Gastrocnemius medialis (tissue), 4 donors: ENCODE measurements around the gene MOB1A. TPM values are rescaled to one million over a fixed set of nuclear protein-coding genes. Genes with fewer than 3 reads are reported as not detected.
"Not testable (repeated sequence)": the region's sequence is repeated elsewhere in the genome, so short reads cannot be mapped to it uniquely, and the experiment has no call there.

ENCODE experiments used
- ATAC-seq, 2 donors: fragments of 150-250 bp; one replicate each; pipeline ENCODE4 v1.9.1; 2016
- DNase-seq, 2 donors: peaks; one replicate each; pipeline ENCODE4 v3.0.0-alpha.2; 2019
- H3K27ac ChIP-seq, 4 donors: fragments of 200-600 bp; sonication (generic); 1 replicate in 1 of 4; 2 replicates in 3 of 4; pipeline ENCODE4 v1.5.1; 2016 to 2018; ENCODE audit warnings: mild to moderate bottlenecking in 2 of 4, moderate library complexity in 1 of 4
- H3K27me3 ChIP-seq, 3 donors: fragments of 200-600 bp; sonication (generic) in 2 of 3; 1 replicate in 1 of 3; 2 replicates in 2 of 3; pipeline versions ENCODE4 v1.5.1 to v1.6.0; 2016 to 2019; ENCODE audit warnings: mild to moderate bottlenecking in 1 of 3, moderate library complexity in 1 of 3
- H3K36me3 ChIP-seq, 2 donors: fragments of 200-600 bp; sonication (generic) in 1 of 2; one replicate each; pipeline ENCODE4 v1.5.1; 2017 to 2018
- H3K4me1 ChIP-seq, 2 donors: fragments of 200-600 bp; sonication (generic) in 1 of 2; one replicate each; pipeline ENCODE4 v1.5.1; 2016 to 2017; ENCODE audit warnings: mild to moderate bottlenecking in 2 of 2
- H3K4me3 ChIP-seq, 4 donors: fragments of 200-600 bp; sonication (generic) in 3 of 4; 1 replicate in 1 of 4; 2 replicates in 3 of 4; pipeline ENCODE4 v1.5.1; 2016 to 2019; ENCODE audit warnings: mild to moderate bottlenecking in 2 of 4
- H3K9me3 ChIP-seq, 3 donors: fragments of 200-600 bp; sonication (generic) in 2 of 3; 1 replicate in 1 of 3; 2 replicates in 2 of 3; pipeline ENCODE4 v1.5.1; 2016 to 2019
- POLR2A ChIP-seq, 2 donors: fragments of 450-650 bp; IDR thresholded peaks; one replicate each; pipeline ENCODE4 v1.6.1; 2017; ENCODE audit warnings: antibody characterized with exemption in 2 of 2, mild to moderate bottlenecking in 2 of 2, moderate library complexity in 2 of 2
- in situ Hi-C, 4 donors: fragments of 200-750 bp; cut with MboI; loops; one replicate each; pipeline versions ENCODE4 v1.15.0 to v1.8.0; 2017; ENCODE audit warnings: low sequenced_read_pairs in 4 of 4
- intact Hi-C: fragments of 100-400 bp; cut with DNase I; formaldehyde crosslinking; loops from one replicate; pipeline ENCODE4 v1.15.1; 2023; ENCODE audit warnings: low total_unique reads
- total RNA-seq, 4 donors: library from RNA; depleted of rRNA; stranded (reverse); fragments of >200 nt; gene quantifications; one replicate each; pipeline versions ENCODE4 v1.1.0 to v1.2.3, GENCODE V29; 2016
- TF ChIP-seq, protein P1 (sequence below), 5 experiments: fragments of 450-650 bp in 3 of 5; fragments of 200-600 bp in 2 of 5; sonication (generic) in 2 of 5; IDR thresholded peaks in 4 of 5; conservative IDR thresholded peaks in 1 of 5; 1 replicate in 4 of 5; 2 replicates in 1 of 5; pipeline ENCODE4 v1.5.1; 2016 to 2019; ENCODE audit warnings: antibody characterized with exemption in 5 of 5, mild to moderate bottlenecking in 3 of 5, moderate library complexity in 3 of 5

MOB1A gene
- total RNA-seq, 4 donors from 2014 or later = 19.9 to 44.3 (median 35.5) TPM

DNA sequence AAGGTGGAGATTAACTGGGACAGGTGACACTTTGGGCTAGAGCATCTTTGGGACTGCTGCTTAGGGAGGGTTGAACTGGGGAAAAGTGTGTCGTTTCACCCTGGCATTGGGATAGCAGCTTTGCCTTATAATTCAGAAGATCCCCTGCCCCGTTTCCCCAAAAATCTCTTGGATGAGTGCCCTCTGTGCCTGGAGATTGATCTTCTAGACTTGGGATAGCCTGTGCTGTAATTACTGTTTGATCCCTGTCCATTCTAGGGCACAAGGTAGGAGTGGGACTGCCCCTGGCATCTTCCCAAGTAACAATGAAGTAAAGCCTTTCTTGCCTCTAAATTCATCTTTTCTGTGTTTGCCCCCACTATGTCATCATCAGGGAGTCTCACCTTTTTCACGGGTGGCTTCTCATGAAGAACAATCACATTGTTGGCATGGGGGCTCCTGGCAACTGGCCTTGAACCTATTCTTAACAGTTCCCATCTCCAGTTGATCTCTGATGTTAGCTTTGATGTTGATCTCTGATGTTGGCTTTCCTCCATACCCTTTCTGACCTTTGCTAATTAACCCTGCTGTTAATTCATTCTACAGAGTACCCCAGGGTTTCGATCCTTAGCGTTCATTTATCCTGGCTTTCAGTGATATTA, 41.3 kb upstream of the MOB1A start:
- Histone ChIP-seq H3K4me1 (no peaks in the 10 kb centered on the region), H3K27ac (no peak overlapping the region), H3K4me3 (no peak overlapping the region), H3K27me3 (no peaks in the 10 kb centered on the region), H3K9me3 (no peaks in the 10 kb centered on the region), H3K36me3 (peaks cover 0 to 19% of the 10 kb centered on the region in 2 donors)
- intact Hi-C loops (no loop called here), in situ Hi-C loops (no loop called here)
- TF ChIP-seq, protein P1, sequence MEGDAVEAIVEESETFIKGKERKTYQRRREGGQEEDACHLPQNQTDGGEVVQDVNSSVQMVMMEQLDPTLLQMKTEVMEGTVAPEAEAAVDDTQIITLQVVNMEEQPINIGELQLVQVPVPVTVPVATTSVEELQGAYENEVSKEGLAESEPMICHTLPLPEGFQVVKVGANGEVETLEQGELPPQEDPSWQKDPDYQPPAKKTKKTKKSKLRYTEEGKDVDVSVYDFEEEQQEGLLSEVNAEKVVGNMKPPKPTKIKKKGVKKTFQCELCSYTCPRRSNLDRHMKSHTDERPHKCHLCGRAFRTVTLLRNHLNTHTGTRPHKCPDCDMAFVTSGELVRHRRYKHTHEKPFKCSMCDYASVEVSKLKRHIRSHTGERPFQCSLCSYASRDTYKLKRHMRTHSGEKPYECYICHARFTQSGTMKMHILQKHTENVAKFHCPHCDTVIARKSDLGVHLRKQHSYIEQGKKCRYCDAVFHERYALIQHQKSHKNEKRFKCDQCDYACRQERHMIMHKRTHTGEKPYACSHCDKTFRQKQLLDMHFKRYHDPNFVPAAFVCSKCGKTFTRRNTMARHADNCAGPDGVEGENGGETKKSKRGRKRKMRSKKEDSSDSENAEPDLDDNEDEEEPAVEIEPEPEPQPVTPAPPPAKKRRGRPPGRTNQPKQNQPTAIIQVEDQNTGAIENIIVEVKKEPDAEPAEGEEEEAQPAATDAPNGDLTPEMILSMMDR (IDR thresholded peaks at IDR 0.05 in 4 of 5, conservative IDR thresholded peaks at IDR 0.05 in 1 of 5) = no peak
- TF ChIP-seq POLR2A (IDR thresholded peaks at IDR 0.05) = no peak
- ATAC-seq (no peak), DNase-seq (no peak)

DNA sequence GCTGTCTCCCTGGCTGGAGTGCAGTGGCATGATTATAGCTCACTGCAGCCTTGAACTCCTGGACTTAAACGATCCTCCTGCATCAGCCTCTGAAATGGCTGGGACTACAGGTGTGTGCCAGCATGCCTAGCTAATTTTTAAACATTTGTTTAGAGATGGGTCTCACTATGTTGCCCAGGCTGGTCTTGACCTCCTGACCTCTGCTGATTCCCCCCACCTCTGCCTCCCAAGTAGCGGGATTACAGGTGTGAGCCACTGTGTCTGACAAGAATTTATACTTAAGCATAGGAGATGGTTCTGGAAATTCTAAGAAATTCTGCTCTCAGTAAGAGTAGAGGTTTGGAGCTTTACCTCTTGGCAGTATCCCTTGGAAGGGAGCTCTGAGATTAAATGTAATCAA, 38.0 kb upstream of the MOB1A start:
- H3K36me3 ChIP-seq = peaks cover 0 to 52% of the 10 kb centered on the region in 2 donors
- in situ Hi-C loops = no loop called here

DNA sequence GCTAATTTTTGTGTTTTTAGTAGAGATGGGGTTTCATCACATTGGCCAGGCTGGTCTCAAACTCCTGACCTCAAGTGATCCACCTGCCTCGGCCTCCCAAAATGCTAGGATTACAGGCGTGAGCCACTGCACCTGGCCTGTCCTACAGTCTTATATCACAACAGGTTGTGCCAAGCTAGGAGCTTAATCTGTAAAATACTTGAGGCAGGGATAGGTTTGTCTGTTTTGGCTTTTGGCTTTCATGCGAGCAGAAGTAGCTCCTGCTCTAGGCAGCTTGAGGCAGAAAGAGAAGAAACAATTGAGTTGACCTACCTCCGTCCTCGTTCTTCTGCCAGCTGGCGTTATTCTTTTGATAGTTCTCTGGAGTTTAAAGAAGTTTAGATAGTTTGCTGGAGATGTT, 37.1 kb upstream of the MOB1A start:
- intact Hi-C loops, DNase-seq, H3K9me3 ChIP-seq, H3K4me3 ChIP-seq, ATAC-seq, H3K4me1 ChIP-seq, H3K27me3 ChIP-seq, in situ Hi-C loops, H3K27ac ChIP-seq: not testable (repeated sequence)
- peaks cover 0 to 54% of the 10 kb centered on the region in 2 donors for H3K36me3 ChIP-seq

More for the DNA sequence above, 38.0 kb upstream of the MOB1A start:
- TF ChIP-seq POLR2A (IDR thresholded peaks at IDR 0.05) = no peak
- TF ChIP-seq, protein P1 (IDR thresholded peaks at IDR 0.05 in 4 of 5, conservative IDR thresholded peaks at IDR 0.05 in 1 of 5) = no peak
- Histone ChIP-seq H3K4me1 (no peaks in the 10 kb centered on the region), H3K27me3 (no peaks in the 10 kb centered on the region), H3K9me3 (no peaks in the 10 kb centered on the region), H3K4me3 (no peak overlapping the region), H3K27ac (no peak overlapping the region)
- DNase-seq = no peak
- intact Hi-C loops = no loop called here
- no peak for ATAC-seq

DNA sequence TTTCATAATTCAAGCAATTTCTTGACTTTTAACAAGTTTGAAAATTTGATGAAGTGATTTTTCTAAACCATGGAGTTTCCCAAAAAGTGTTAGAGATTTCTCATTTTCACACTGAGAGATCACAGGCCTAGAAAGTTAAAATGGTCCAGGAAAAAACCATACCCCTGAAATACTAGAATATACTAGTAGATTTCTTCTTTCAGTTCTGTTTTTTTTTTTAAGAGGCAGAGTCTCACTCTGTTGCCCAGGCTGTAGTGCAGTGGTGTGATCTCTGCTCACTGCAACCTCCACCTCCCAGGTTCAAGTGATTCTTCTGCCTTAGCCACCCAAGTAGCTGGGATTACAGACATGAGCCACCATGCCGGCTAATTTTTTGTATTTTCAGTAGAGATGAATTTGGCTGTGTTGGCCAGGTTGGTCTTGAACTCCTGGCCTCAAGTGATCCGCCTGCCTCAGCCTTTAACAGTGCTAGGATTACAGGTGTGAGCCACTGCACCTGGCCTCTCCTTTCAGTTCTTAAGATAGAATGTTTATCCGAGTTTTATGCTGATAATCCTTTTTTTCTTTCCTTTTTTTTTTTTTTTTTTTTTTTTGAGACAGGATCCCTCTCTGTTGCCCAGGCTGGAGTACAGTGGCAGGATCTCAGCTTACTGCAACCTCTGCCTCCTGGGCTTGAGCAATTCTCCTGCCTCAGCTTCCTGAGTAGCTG, 34.2 kb upstream of the MOB1A start:
- no peak overlapping the region for H3K4me3 ChIP-seq
- DNase-seq (no peak), ATAC-seq (no peak)
- H3K36me3 ChIP-seq = peaks cover 0 to 82% of the 10 kb centered on the region in 2 donors
- intact Hi-C loops = no loop called here
- no peaks in the 10 kb centered on the region for H3K4me1 ChIP-seq
- H3K27me3 ChIP-seq = no peaks in the 10 kb centered on the region
- no peak for TF ChIP-seq POLR2A (IDR thresholded peaks at IDR 0.05)
- TF ChIP-seq, protein P1 (IDR thresholded peaks at IDR 0.05 in 4 of 5, conservative IDR thresholded peaks at IDR 0.05 in 1 of 5) = no peak
- in situ Hi-C loops = no loop called here
- no peak overlapping the region for H3K27ac ChIP-seq
- no peaks in the 10 kb centered on the region for H3K9me3 ChIP-seq

DNA sequence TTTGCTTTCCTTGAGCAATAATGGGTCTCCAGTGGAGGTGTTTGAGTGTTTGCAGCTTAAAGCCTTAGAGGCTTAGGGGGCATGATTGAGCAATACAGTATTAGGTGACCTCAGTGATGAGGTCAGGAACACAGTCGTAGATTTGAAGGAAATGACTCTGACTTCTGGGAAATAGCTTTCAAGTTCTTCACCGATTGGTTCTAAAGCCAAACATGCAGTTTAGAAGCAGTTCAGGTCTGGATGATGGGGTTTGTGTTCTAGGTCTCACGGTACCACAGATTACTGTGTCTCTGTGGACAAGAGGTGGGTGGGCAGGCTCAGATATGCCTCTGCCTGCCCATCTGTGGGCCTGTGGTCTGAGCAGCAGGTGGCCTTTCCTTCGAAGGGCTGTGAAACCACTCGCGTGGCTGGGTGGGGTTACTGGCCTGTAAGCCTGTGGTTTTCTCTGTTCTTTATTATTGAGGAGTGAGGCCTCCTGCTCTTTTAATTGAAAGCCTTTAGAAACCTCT, 27.6 kb upstream of the MOB1A start:
- peaks cover 0 to 37% of the 10 kb centered on the region in 2 donors for H3K36me3 ChIP-seq
- no peak for DNase-seq
- peaks cover 37 to 39% of the 10 kb centered on the region in 2 donors for H3K4me1 ChIP-seq
- H3K27me3 ChIP-seq = no peaks in the 10 kb centered on the region
- no peak overlapping the region for H3K4me3 ChIP-seq
- H3K27ac ChIP-seq = peak overlapping the region; percentile 65 to 89 (median 82)
- H3K9me3 ChIP-seq = no peaks in the 10 kb centered on the region
- ATAC-seq = no peak
- TF ChIP-seq, protein P1 (IDR thresholded peaks at IDR 0.05 in 4 of 5, conservative IDR thresholded peaks at IDR 0.05 in 1 of 5) = no peak
- TF ChIP-seq POLR2A (IDR thresholded peaks at IDR 0.05) = no peak
- in situ Hi-C loops = no loop called here
- intact Hi-C loops = no loop called here
